ENCODE results near the gene ZFAND3. TPM values are rescaled to one million over a fixed set of nuclear protein-coding genes. Genes with fewer than 3 reads are reported as not detected.

The ZFAND3 gene
- polyA plus RNA-seq, 2 of the 4 experiments (the other 2 are of a cell fraction): 12.0 to 50.0 TPM

- ATAC-seq: no peak
- WGBS (ENCODE audit: missing lambda C conversion rate): 67% methylated on average over 1 of the region's 1 CpG
- ChIA-PET CTCF (no interaction called here), POLR2A (no interaction called here)
- Histone ChIP-seq H3K27ac (no peak overlapping the region), H3K4me1 (no peaks in the 10 kb centered on the region), H3K4me3 (no peak overlapping the region), H3K4me2 (no peak overlapping the region), H3K9me3 (0 out of 3 replicates have a peak, but pooled peaks cover 3% of the 10 kb centered on the region)
- TF ChIP-seq RFX5 (IDR thresholded peaks at IDR 0.05): no peak
- TF ChIP-seq, protein P1, sequence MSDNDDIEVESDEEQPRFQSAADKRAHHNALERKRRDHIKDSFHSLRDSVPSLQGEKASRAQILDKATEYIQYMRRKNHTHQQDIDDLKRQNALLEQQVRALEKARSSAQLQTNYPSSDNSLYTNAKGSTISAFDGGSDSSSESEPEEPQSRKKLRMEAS (IDR thresholded peaks at IDR 0.05): no peak
- TF ChIP-seq NPAS2 (CRISPR knock-in tag; IDR thresholded peaks at IDR 0.05; ENCODE audit: borderline replicate concordance): no peak
- TF ChIP-seq CBX8 (IDR thresholded peaks at IDR 0.05): no peak
- TF ChIP-seq, protein P2, sequence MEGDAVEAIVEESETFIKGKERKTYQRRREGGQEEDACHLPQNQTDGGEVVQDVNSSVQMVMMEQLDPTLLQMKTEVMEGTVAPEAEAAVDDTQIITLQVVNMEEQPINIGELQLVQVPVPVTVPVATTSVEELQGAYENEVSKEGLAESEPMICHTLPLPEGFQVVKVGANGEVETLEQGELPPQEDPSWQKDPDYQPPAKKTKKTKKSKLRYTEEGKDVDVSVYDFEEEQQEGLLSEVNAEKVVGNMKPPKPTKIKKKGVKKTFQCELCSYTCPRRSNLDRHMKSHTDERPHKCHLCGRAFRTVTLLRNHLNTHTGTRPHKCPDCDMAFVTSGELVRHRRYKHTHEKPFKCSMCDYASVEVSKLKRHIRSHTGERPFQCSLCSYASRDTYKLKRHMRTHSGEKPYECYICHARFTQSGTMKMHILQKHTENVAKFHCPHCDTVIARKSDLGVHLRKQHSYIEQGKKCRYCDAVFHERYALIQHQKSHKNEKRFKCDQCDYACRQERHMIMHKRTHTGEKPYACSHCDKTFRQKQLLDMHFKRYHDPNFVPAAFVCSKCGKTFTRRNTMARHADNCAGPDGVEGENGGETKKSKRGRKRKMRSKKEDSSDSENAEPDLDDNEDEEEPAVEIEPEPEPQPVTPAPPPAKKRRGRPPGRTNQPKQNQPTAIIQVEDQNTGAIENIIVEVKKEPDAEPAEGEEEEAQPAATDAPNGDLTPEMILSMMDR (IDR thresholded peaks at IDR 0.05): no peak
- no peak for TF ChIP-seq GATA3 (IDR thresholded peaks at IDR 0.05; ENCODE audit: borderline replicate concordance)
- TF ChIP-seq, protein P3, sequence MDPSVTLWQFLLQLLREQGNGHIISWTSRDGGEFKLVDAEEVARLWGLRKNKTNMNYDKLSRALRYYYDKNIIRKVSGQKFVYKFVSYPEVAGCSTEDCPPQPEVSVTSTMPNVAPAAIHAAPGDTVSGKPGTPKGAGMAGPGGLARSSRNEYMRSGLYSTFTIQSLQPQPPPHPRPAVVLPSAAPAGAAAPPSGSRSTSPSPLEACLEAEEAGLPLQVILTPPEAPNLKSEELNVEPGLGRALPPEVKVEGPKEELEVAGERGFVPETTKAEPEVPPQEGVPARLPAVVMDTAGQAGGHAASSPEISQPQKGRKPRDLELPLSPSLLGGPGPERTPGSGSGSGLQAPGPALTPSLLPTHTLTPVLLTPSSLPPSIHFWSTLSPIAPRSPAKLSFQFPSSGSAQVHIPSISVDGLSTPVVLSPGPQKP (IDR thresholded peaks at IDR 0.05; ENCODE audit: low read depth, low read length): no peak
- no peak for TF ChIP-seq MAFK (IDR thresholded peaks at IDR 0.05; ENCODE audit: partially characterized antibody)
- TF ChIP-seq USF2 (IDR thresholded peaks at IDR 0.05): no peak
- TF ChIP-seq, protein P4, sequence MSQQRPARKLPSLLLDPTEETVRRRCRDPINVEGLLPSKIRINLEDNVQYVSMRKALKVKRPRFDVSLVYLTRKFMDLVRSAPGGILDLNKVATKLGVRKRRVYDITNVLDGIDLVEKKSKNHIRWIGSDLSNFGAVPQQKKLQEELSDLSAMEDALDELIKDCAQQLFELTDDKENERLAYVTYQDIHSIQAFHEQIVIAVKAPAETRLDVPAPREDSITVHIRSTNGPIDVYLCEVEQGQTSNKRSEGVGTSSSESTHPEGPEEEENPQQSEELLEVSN (IDR thresholded peaks at IDR 0.05; ENCODE audit: borderline replicate concordance, low read depth): no peak
- TF ChIP-seq ZNF302 (CRISPR knock-in tag; IDR thresholded peaks at IDR 0.05): no peak
- DNase-seq (ENCODE audit: low read depth in 1 of 2, low spot score in 1 of 2): no peak
- FAIRE-seq: no peak
These were observed 202.0 kb downstream of the ZFAND3 start for GRCh38 chr6:38021571-38021970.

- H3K27ac ChIP-seq: no peak overlapping the region
- H3K4me1 ChIP-seq: peaks cover 4% of the 10 kb centered on the region; the same call in 2 of the 3 replicates
- H3K4me2 ChIP-seq: no peak overlapping the region
- ChIA-PET POLR2A (no interaction called here), CTCF (no interaction called here)
- TF ChIP-seq REST (IDR thresholded peaks at IDR 0.05): no peak
- no peak for TF ChIP-seq RARB (CRISPR knock-in tag; IDR thresholded peaks at IDR 0.05)
- TF ChIP-seq, protein P1 (IDR thresholded peaks at IDR 0.05): no peak
- no peak for TF ChIP-seq CBX8 (IDR thresholded peaks at IDR 0.05)
- no peak for TF ChIP-seq RCOR1 (IDR thresholded peaks at IDR 0.05; ENCODE audit: low read depth, low read length)
- no peak for TF ChIP-seq EHMT2 (IDR thresholded peaks at IDR 0.05; ENCODE audit: low read depth)
- TF ChIP-seq TFCP2L1 (CRISPR knock-in tag; IDR thresholded peaks at IDR 0.05): no peak
- TF ChIP-seq HOXB5 (CRISPR knock-in tag; IDR thresholded peaks at IDR 0.05): no peak
- TF ChIP-seq MYC (IDR thresholded peaks at IDR 0.05; ENCODE audit: borderline replicate concordance, low read length): no peak
- no peak for TF ChIP-seq BCL3 (IDR thresholded peaks at IDR 0.05)
- TF ChIP-seq EHF (CRISPR knock-in tag; IDR thresholded peaks at IDR 0.05): no peak
- H3K9me3 ChIP-seq: 0 out of 3 replicates have a peak, but pooled peaks cover 3% of the 10 kb centered on the region
- WGBS (ENCODE audit: missing lambda C conversion rate): 69% methylated on average over 1 of the region's 1 CpG
- FAIRE-seq: no peak
- no peak overlapping the region for H3K4me3 ChIP-seq
- ATAC-seq: no peak
- DNase-seq (ENCODE audit: low read depth in 1 of 2, low spot score in 1 of 2): no peak
These were observed 203.2 kb downstream of the ZFAND3 start for GRCh38 chr6:38022688-38023087.

All from A549 (cell line).